HG03432 (cell line): ENCODE data around the gene OR10K2.
"Not testable (repeated sequence)": the region's sequence is repeated elsewhere in the genome, so short reads cannot be mapped to it uniquely, and the experiment has no call there.

ENCODE experiments used
- ATAC-seq: cut with Tn5 transposase; IDR thresholded peaks from one replicate; pipeline ENCODE4 v1.9.1; 2021; ENCODE audit warnings: mild to moderate bottlenecking, moderate library complexity; ENCODE audit not compliant: unreplicated experiment

The OR10K2 gene

GRCh38 chr1:158426137-158426536 is at the start of gene OR10K2:
Gene OR10K2 (minus strand): TSS chr1:158426237. CDS start chr1:158420866, 5,371 bp downstream.
- no peak for ATAC-seq

- no peak for ATAC-seq
Measured at GRCh38 chr1:158471920-158472319, 45.9 kb upstream of the OR10K2 start, which contains the start of gene OR10R2. Gene OR10R2 (plus strand): TSS chr1:158472220. CDS start chr1:158472326, 106 bp downstream.

DNA sequence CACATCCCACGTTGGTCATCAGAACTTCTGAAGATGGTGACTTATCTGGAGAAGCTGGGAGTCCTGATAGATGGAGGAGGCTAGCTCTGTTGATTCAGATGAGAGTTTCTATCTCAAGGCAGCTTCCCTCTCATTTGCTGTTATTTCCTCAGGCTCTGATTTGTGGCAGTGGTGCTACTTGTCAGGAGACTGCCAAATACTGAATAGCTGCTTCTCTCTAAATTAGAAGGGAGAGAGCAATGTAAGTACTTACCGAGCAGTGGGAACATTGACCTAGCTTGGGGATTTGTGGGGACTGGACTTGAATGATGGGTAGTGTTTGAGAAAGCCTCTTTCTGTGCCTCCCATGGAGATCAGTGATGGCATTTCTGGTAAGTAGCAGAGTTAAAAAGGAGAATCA is 35.5 kb upstream of the OR10K2 start, which contains the start of gene OR10K1:
TSS of gene OR10K1 (plus strand) at position 301 of the 400 bp plus-strand sequence. CDS start 3,728 bp downstream, outside the sequence.
- no peak for ATAC-seq

DNA sequence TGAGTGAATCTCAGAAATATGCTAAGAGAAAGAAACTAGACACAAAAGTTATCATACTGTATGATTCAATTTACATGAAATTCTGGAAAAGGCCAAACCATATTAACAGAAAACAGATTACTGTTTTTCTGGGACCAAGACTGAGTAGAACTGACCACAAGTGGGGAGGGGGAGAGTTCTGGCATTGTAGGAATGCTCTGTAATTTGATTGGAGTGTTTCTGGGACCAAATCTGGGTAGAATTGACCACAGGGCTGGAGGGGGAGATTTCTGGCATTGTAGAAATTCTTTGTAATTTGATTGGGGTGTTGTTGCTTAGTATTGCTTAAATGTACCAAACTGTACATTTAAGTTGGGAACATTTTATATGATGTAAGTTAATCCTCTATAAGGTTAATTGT is 32.2 kb upstream of the OR10K2 start:
- no peak for ATAC-seq

GRCh38 chr1:158457246-158457645 is 31.2 kb upstream of the OR10K2 start:
- ATAC-seq = no peak

DNA sequence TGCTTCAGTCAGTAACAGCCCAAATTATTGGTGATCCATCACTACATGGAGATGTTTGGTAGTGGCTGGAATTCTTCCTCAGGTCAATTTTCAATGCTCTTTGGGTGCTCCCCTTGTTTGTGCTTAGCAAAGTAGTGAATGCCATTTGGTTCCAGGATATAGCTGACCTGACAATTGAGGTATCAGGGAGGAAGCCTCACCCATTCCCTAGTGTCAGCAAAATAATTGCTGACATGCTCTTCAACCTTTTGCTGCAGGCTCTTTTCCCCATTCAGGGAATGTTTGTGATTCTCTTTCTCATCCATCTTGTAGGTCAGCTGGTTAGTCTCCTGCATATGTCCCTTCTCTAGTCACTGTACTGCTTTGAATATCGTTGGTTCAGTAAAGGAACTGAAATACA is 28.5 kb upstream of the OR10K2 start:
- no peak for ATAC-seq

GRCh38 chr1:158445376-158445775 is 19.3 kb upstream of the OR10K2 start:
- no peak for ATAC-seq

DNA sequence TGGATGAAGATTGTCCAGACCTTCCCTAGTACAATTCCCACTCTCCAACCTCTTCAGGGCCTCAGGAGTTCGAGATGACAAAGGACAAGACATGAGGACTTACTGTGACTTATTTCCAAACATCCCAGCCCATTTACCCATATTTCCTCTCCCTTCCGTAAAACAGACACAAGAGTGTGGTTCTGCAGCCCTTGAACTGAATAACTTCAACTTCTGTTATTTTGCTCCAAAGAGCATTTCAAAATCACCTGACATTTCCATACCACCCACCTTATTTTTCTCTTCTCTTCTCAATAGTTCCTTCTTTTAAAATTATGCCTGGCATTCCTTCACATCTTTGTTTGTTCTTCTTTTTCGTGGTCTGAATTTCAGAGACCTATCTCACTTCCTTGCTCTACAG is 8.7 kb upstream of the OR10K2 start:
- no peak for ATAC-seq

GRCh38 chr1:158430163-158430562 is 4.1 kb upstream of the OR10K2 start:
- not testable (repeated sequence) for ATAC-seq

DNA sequence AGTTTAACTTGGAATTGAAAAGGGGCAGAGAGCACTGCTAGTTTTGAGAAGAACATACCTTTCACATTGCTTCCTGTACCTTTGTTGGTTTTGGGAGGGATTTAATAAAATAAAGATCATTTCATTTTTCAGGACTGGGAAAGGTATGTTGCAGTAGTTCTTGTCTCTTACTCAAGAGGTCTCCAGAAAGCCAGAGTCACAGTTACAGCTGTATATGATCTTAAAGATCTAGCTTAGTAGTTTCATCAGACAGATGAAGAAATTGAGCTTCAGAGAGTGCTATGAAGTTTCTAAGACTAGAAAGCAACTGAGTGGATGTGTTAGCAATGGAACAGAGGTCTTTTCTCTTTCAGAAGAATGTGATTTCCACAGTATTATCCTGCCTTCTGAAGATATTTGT is 1.0 kb downstream of the OR10K2 start:
- ATAC-seq = no peak

- ATAC-seq = no peak
Measured at GRCh38 chr1:158422212-158422611, 3.8 kb downstream of the OR10K2 start.

DNA sequence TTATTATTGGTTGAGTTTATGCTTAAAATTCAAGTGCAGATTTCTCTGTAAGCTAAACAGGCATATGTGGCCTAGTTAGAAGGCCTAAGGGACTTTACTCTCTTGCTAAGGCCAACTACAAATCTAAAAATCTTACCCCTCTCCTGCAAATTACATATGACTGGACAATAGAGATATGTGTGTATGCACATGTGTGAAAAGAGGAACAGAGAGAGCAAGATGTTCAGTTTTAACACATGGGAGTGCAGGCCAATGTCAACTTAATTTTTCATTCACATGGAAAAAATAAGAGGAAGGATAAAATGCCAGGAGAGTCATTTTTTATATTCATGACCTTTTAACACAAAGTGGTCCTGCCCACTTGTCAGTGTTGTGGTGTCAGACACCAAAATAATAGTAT is 8.5 kb downstream of the OR10K2 start:
- ATAC-seq = no peak

DNA sequence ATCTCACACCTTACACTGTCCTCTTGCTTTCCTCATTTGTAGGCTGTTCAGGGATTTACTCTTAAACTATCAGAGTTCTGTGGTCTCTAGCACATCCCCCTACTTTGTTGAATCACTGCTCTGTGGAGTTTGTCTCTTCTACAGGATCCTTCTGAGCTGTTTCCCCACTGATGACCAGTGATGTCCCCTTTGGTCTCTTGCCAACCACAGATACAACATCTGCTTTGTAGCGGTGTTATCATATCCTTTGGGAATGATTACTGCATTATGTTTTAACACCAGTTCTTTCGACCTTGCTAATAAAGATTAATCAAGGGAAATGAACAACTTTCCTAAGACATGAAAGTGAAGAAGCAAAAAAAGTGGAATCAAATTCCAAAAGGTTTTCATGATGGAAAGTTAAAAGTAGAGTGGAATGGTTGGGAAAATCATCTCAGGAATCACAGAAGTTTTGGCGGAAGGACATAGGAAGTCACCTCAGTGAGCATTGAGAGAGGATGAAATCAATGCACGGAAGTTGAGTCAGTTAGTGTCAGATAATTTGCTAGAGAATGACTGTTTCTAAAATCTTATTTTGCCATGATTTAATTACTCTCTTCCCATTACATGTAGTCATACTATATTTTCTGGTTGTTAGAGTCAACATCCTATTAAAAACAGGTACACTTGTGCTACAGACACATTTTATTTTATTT is 11.2 kb downstream of the OR10K2 start:
- ATAC-seq = no peak

GRCh38 chr1:158407092-158407491 is 18.9 kb downstream of the OR10K2 start:
- ATAC-seq = no peak

DNA sequence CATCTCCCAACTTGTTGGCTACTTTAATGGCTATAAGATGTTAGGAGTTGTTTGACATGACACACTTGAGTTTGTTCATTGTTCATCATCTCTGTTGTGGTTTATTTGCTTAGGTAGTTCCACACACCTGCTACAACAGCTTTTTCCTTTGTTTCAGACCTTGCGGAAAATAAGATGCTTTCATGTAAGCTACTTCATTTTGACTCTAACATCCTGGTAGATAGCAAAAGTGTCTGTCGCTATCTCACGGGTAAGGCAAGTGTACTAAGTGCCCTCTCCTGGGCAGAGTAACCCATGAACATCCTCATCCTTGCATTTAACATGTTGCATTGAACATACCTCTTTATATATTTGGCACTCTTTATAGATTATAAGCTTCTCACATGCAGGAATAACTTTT is 25.2 kb downstream of the OR10K2 start:
- ATAC-seq = no peak

GRCh38 chr1:158398818-158399514 is 27.1 kb downstream of the OR10K2 start, which contains the start of gene OR10T2:
Gene OR10T2 (minus strand): TSS chr1:158399466. CDS start chr1:158399466, 0 bp downstream.
- no peak for ATAC-seq

GRCh38 chr1:158396646-158397045 is 29.4 kb downstream of the OR10K2 start:
- ATAC-seq = no peak

GRCh38 chr1:158393476-158393875 is 32.6 kb downstream of the OR10K2 start:
- ATAC-seq = no peak

DNA sequence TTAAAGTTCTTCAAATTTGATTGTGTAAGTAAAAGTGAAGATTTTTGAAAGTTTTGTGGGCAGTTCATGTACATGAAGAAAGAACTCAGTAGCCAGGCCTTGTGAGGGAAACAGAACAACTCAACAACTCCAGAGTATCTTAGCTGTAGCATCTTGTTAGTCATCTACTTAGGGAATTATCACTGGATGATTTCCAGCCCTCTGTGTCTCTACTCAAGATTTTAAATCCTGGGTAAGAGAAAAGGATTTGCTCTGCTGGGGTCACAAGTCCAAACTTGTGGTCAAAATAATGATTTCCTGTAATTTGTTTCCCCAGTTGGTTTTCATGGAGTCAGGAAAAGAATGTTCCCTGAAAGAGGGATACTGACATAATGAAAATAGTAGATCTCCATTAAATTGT is 34.9 kb downstream of the OR10K2 start:
- ATAC-seq = no peak

GRCh38 chr1:158390331-158390730 is 35.7 kb downstream of the OR10K2 start:
- ATAC-seq = no peak

GRCh38 chr1:158374860-158375259 is 51.2 kb downstream of the OR10K2 start:
- ATAC-seq = no peak

DNA sequence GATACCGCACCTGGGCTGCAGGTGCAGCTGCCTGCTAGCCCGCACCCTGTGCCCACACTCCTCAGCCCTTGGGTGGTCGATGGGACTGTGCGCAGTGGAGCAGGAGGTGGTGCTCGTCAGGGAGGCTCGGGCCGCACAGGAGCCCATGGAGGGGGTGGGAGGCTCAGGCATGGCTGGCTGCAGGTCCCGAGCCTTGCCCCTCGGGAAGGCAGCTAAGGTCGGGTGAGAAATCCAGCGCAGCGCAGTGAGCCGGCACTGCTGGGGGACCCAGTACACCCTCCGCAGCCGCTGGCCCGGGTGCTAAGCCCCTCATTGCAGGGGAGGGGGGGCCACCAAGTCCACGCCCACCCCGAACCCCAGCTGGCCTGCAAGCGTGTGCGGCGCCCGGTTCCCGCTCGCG is 51.9 kb downstream of the OR10K2 start:
- not testable (repeated sequence) for ATAC-seq
